NCI-H748 (cell line): ENCODE data around the gene TASOR2.

Experiments
- DNase-seq: peaks from one replicate; lab custom pipeline; 2025; ENCODE audit not compliant: unreplicated experiment; lab: John Stamatoyannopoulos, UW

Gene TASOR2, protein sequence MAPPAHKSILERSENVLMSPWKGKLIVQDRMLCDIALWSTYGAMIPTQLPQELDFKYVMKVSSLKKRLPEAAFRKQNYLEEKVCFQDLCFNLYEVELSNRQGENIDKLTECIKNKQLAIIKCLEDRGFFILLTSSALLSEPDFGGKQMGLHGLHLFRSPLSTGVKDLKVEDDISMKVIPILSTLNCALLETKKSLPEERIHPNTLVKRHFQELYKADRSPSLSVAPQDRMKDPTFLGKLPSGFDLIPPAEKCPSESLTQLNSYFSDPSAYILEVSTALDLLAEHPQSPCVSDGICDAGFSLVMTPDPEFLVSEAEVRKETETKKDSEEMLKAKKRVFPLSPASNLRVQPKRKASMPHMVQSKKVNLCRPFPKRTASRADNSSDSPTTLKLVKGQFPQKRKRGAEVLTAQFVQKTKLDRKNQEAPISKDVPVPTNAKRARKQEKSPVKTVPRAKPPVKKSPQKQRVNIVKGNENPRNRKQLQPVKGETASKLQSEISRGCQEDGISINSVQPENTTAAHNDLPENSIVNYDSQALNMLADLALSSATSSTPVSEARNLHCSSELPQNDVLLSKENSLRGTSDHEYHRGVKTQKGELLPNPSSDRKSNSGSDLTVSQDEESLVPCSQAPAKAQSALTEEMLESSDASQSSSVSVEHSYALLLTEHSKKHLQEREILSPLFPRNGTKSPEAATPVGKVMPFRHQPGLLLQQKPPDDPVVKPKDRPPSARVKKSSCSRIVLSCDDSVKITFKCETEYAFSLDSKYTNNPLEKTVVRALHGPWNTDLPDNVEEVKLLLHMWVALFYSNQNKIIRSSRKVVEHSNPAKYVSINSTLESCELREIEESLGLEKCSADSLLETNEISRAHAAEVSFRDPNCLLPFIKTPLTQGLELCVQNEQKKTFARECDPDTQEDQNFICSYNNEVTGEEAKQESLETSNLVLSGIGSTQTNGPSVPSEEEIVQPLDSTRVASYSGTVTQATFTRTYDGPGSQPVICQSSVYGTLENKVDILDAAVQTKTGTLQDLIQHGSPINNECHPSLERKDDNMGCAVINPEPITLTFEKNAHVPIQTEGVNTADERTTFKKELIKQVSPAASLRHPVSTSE (N-terminal part only)

DNA sequence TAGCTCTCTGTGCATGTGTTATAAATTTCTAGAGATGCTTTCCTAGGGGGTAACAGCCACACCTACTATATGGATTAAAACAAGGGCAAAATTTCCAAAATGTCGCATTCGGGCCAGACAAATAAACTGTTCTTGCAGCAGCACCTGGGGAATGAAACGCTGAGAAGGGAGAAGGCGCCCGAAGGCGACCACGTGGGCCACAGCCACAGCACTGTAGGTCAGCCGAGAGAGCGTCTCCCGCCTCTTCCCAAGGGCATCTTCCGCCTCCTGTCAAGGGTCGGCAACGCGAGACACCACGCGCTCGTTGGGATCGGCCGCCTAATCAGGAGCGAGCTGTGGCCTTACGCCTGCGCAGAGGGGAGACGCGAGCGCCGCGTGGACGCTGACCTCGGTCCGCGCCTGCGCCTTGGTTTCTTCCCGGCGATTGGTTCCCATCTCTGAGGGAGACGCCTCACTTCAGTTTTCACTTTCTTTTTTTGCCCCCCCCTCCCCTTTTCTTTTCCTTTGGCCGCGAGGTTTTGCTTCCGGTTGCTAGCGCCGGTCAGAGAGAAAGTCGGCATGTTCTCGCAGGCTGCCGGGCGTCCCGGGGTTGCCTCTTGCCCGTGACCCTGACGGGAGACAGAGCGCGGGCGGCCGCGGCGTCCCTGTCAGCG is at the start of gene TASOR2:
Gene TASOR2, plus strand, starts transcription at position 521 of the 653 bp plus-strand sequence. CDS start 35,805 bp downstream, outside the sequence.
- peak; percentile 96 for DNase-seq

DNA sequence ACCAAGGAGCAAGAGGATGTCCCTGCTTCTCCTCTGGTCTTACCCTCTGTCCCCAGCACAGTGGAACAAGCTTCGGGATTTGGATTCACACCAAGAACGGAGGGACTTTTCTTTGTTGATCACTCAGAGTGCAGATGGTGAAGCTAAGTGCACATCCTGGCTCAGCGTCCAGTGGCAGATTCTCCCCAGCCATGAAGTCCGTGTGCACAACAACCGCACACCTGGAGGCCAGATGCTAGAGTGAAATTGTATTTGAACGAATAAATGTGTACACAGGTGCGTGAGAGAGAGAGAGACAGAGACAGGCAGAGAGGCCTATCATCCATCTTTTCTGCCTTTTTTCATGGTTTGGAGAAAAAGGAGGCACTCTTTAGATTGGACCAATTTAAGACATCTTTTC is 49.7 kb upstream of the TASOR2 start:
- DNase-seq, result peak; percentile 68

DNA sequence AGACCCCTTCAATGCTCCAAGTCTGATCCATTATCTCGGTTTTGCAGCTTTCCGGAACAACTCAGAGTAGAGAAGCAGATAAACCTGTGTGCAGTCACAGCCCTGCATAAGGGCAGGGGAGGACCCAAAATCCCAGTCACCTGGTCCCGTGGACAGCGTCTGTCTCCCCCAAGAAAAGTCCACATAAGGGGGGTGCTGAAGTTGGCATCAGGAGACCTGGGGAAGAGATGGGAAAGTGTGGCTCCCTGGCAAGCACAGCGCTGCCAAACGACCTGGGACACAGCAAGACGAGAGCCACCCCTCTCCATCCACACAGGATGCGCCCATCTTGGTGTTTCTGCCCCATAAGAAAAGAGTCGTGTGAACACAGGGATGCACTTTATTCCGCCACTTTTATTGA is 46.1 kb upstream of the TASOR2 start:
- DNase-seq, result no peak

DNA sequence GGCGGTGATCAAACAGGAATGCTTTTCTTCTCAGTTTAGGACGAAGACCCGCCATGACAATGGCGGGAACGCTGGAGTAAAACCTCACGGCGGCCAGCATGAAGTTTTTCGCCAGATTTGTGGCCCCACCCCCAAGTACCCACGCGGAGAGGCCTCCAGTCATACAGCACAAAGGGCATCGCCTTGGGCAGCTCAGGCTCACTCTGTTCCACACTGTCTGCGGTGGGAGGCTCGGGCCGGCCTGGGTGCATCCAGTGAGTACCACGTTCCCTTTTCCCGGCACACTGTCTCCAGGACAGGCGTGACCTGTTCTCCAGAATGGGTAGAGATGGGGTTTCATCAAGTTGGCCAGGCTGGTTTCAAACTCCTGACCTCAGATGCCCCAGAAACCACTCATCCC is 45.6 kb upstream of the TASOR2 start:
- no peak for DNase-seq

DNA sequence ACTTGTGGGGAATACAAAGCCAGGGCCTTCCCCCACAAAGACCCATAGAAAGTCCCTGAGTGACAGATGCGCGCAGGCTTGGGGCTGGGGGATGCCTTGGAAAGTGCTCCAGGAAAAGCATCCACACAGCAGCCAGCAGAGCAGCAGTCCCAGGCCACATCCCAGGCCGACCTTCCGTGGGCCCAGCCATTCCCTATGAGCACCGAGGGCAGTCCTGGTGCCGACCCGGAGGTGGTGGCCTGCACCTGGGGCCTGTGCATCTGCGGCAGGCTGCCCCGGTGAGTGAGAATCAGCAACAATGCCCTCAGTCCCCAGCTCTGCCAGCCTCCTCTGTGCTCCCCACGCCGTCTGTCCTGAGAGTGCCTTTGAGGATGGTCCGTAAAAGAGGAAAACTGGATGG is 44.6 kb upstream of the TASOR2 start:
- no peak for DNase-seq

DNA sequence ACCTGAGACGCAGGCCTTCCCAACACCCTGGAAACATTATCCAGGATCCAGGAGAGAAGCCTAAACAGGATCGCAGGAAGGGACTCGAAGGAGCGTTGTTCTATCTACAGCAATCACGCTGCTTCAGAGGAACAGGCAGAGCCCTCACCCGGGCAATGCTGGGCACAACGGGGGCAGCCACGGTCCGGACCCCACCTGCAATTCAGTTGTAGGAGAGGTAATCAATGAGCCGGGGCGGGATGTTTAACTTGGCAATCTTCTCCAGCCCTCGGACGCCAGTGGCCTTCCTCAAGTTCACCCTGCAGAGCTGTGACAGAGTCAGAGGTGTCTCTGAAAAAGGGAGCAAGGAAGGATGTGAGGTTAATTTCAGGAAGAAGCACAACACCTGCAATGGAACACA is 44.1 kb upstream of the TASOR2 start:
- no peak for DNase-seq

DNA sequence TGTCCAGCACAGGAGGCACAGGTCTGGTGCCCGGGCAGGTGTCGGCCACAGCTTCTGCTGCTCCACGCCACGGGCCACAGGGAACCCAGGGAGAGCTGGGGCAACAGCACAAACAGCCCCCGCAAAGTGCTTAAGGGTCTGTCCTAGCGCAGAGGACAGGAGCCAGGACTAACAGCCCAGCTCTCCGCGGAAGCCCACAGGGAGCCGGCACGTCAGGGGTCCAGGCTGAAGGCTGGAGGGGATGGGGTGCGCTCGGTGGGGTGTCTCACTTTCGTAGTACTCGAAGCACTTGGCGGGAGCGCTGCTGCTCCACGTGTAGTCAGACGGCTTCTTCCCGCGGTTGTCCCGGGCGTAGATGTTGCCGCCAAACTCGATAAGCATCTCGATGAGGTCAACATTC is 43.1 kb upstream of the TASOR2 start:
- DNase-seq, result no peak

DNA sequence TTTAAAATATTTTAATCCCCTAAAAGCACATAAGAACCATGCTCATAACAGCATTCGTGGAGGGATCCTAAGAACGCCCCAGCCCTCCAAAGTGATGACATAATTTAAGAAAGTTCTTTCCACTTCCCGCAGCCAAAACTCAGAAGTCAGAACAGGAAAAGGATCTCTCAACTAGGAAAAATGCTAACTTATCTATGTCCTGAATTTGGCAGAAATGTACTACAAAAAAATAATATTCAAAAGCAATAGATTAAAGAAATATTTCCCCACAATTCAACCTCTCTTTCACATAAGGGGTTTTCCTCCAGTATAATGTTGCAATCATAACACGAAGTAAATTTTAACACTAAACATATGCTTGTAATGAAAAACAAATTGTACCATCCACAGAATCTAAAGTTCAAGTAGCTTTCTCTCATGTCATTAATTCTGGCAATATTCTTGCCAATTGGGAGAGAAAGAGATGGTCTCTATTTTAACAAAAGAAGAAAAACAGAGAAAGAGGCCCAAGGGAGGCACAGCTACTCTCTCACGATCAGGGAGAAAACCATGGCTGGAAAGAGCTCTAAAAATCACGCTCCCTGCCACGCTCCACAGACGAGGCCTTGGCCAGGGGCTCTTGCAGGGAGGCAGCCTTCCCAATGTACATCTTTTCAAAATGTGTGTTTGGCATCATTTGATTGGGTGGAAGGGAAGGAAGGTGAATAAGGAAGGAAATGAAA is 41.1 kb upstream of the TASOR2 start:
- DNase-seq, result no peak

DNA sequence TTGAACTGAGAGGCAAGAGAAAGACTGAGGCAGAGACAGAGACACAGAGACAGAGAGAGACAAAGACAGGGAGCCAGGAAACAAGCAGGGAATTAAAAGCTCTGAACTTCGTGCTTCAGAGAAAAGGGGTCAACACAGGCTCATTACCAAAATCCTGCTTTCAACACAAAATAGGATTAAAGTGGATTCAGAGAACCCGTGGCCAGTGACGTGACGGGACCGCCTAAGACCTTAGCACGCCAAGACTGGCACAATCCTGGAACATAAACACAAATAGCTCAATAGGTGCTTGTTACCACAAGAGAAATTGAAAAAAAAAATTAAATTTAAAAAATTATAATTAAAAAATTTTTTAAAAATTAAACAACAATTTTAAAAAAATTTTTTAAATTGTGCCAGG is 39.7 kb upstream of the TASOR2 start:
- no peak for DNase-seq

DNA sequence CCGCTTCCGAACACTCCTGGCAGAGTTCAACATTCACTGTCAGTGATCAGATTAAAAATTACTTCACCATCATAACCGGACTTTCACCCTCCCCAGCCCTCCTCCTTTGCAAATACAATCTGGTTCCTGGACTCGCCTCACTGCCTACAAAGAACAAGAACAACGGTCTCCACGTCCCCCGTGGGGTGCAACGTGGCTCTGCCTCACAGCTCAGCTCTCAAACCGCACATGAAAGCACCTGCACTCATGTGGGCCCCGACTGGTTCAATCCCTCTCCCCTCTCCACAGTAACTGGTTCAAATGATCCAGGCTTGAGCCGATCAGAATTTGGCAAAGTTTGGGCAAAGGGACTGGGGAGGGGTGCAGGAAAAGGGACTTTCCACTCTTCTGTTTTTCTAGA is 39.3 kb upstream of the TASOR2 start:
- no peak for DNase-seq

DNA sequence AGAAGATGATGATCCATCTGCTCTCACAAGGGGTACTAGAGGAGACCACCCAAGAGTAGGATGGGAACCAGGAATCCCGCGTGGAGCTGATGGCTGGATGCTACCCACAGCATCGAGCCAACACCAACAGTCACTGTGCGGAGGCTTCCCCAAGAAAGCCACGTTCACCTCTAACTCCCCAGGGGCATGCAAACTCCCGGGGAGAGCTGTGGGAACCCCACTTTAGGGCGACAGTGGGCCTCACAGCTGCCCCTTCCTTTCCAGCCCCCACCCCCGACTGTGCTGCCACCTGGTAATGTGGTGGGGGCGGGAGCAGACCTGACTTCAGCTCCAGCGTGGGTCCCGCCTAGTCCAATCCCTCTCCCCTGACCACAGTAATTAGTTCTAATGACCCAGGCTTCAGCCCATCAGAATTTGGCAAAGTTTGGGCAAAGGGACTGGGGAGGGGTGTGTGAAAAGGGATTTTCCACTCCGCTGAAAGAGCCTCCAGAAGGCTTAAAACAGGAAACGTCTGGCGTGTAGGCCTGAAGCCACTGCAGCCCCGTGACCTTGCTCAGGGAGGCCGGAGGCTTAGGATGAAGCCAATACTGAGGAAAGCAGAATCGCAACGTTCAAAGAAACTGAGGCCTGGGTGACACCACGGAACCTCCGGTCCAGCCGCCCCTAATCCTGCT is 38.6 kb upstream of the TASOR2 start:
- no peak for DNase-seq

DNA sequence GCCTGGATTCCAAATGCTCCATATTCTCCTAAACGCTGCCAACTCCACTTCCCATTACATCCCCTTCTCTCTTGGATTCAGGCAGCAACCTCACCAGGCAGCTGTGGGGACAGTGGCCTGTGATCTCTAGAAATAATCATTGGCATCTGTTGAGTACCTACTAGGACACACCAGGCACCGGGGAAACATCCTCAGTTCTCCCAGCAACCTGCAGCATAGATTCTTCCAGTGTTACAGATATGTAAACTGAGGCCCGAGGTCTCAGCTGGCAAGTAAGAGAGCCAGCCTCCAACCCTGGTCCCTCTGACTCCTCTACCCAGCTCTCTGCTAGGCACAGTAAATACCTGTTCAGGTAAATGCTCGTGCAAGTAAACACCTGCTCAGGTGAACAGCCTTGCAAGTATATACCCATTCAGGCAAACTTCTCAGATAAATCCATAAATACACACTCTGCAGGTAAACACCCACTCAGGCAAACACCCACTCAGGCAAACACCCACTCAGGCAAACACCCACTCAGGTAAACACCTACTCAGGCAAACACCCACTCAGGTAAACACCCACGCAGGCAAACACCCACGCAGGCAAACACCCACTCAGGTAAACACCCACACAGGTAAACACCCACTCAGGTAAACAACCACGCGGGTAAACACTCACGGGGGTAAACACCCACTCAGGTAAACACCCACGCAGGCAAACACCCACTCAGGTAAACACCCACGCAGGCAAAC is 37.0 kb upstream of the TASOR2 start:
- no peak for DNase-seq

DNA sequence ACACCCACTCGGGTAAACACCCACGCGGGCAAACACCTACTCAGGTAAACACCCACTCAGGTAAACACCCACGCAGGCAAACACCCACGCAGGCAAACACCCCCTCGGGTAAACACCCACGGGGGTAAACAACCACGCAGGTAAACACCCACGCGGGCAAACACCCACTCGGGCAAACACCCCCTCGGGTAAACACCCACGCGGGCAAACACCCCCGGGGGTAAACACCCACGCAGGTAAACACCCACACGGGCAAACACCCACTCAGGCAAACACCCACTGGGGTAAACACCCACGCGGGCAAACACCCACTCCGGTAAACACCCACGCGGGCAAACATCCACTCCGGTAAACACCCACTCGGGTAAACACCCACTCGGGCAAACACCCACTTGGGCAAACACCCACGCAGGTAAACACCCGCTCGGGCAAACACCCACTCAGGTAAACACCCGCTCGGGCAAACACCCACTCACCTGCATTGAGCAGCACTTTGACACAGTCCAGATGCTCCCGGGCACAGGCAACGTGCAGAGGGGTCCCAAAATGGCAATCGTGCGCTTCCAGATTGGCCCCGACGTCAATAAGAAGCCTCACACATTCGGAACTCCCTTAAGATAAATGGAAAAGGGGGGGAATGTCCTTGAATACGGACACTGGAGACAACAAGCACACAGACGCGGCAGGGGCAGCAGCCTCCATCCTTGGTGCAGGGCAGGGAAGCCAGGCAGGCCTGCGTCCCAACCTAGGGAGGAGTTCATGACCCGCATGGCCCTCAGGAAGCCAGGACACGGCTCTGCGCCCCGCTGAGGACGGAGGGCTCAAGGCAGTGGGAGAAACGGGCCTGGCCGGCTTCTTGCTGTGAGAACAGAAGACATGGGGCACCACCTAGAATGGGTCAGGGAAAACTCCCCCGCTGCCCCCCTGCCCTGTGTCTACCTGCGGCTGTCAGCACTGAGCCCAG is 35.9 kb upstream of the TASOR2 start:
- no peak for DNase-seq

DNA sequence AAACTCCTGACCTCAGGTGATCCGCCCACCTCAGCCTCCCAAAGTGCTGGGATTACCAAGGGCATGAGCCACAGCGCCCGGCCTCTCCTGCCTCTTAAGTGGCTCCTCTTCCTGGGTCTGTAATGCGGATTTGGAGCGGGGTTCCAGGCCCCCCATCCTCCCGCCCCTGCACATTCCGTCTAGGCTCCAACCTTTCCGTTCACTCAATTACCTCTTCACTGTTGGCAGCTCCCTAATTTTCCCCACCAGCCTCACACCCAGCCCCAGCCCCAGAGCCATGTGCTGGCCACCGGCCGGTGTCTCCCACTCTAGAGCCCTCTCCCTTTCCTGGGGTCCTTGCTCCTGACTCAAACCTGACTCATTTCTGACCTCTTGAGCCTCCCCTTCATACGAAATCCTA is 34.9 kb upstream of the TASOR2 start:
- no peak for DNase-seq

DNA sequence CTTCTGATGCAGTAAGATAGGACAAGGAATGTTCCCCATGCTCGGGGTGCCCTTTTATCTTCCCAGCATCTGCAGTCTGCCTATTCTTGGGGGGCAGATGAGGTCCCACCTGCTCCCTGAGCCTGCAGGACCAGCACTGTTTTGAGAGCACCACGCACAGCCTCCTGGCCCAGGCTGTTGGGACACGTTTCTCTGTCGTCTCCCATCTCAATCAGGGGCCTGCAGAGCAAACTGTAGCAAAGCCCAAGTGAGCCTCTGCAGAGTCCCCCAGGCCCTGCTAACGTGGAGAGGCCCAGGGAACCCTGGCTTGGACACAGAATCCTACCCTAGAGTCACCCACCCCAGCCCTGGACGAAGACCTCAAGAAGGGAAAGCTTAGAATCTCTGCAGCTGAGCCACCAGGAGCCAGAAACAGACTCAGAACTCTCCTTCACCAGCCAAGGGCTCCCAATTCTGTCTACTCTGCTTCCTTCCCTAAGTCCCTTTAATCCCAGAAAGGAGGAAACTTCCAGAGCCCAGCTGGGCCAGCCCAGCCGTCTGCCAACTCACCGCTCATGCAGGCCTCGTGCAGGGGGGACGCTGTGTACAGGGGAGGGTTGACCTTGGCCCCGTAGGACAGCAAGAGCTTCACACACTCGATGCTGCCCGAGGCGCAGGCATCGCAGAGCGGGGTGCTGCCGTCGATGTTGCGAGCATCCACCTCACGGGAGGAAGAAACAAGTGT is 33.8 kb upstream of the TASOR2 start:
- DNase-seq, result no peak

DNA sequence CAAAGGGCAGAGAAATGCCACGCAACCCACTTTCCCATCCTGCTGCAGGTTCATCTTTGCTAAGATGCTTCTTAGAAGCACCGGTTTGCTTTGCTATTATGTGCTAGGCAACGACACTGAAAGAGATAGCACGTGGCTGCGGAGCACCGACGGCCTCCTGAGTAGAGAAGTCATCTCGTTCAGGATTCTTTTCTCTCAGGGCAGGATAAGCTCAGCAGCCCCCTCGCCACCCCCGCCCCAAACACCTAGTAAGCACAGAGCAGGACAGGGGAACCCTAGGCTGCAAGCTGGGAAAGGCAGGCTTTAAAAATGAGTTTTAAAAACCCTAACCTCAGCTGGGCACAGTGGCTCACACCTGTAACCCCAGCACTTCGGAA is 33.3 kb upstream of the TASOR2 start:
- no peak for DNase-seq

DNA sequence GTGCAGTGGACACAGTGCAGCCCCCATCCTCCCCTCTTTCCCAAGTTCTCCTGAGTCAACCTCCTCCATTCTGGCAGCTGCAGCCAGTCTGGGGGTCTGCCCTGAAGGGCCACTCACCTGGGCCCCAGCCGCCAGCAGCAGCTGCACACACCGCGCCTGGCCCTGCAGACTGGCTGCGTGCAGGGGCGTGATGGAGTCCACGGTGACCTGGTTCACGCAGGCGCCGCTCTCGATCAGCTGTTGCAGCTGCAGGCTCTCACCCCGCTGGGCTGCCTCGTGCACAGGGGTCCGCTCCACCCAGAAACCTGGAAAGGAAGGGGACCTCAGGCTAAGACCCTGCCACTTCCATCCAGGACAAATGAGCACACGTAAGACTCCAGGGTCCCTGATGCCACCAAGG is 31.9 kb upstream of the TASOR2 start:
- no peak for DNase-seq
